Measurements from ENCODE around the gene CBL.
A peak's percentile ranks its signal among the peaks of the same experiment; 100 is the strongest.

The CBL gene

DNA sequence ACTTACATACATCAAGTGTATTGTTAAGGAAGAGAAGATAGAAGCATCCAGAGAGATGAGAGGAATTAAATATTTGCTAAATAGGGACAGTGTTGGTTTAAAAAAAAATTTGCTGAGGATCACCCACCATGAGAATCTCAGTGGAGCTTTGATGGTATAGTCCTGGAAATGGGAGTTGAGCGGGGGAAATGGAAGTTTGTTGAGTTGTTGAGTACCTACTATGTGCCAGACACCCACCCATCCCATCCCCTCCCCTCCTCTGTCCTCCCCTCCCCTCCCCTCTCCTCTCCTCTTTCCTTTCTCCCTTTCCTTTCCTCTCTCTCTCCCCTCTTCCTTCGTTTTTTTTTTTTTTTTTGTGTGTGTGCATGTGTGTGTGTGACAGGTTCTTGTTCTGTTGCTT is 145.1 kb downstream of the CBL start:
- DNase-seq: no peak

DNA sequence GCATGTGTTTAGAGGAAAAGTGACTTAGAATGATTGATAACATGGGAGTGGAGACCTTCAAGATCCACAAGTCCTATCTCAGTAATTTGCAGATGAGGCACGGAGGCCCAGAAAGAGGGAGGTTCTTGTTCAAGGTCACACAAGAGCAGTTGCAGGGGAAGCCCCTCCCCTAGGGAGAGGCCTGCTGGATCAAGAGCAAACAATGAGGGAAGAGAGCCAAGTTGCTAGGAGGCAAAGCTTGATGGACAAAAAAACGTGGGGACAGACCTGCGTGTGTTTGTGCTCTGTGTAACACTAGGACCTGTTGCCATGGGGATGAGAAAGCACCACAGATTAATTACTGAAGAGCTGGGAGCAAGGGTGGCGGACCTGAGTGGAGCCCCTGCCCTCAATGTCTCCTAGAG is 146.7 kb downstream of the CBL start:
- peak in 1 of 2 experiments; percentile 30 for DNase-seq

DNA sequence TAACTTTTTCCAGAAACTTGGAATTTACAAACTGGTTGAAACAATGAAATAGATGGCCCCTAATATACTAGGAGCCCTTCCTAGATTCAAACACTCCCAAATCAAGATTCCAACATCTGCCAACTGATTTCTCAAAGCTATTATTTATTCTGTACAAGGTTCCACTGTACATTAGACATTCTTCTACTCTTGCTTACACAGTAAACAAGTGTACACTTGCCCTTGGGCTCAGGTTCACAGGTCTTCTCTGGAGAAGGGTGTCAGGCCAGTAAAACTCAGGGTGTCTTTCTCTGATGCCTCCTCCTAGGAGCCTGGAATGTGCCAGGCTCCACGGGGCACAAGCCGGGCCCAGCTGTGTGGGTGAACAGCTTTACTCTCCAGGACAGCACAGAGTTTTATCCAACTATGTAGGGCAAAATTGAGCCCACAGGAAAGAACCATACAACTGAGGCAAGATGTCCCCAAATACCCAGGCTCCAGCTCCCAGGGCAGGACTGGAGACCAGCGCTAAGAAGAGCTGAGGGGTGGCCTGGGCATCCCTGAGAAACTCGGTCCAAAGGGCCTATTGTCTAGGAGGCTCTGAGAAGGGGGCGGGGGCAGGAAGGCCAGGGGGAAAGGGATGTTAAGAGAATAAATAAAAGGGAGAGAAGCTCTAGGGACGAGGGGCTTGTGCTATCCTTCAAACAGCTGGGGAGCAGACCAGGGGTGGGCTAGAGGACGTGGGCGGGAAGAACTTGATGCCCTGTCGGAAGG is 149.1 kb downstream of the CBL start:
- no peak for DNase-seq

- no peak for DNase-seq
These were observed 150.4 kb downstream of the CBL start for GRCh38 chr11:119356349-119357031.

DNA sequence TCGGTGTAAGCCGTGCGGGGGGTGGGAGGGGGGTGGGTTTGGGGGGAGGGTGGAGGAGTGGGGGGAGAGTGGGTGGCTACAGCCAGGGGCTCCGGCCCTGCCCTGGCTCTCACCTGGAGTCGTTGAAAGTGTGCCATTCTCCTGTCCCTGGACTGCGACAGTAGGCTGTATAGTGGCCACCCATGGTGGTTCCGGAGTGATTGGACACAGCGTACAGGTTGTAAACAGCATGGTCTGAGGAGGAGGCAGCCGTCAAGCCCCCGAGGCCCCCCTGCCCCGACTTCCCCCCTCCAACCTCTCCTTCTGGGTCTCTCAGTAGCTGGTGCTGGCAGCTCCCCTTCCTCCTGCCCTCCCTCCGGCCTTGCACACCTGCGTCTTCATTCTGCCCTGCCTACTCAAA is 150.9 kb downstream of the CBL start:
- DNase-seq: no peak

All from NCI-H187 (cell line).